Mesendoderm (in vitro differentiated cells): ENCODE results near the gene CGNL1.

Source experiments
- DNase-seq: peaks from one replicate; pipeline ENCODE4 v3.0.0; 2013
- H2AK5ac ChIP-seq: 2 replicates; pipeline ENCODE4 v1.6.1; 2013; ENCODE audit warnings: low read length, inconsistent platforms
- H2BK120ac ChIP-seq: 2 replicates; pipeline ENCODE4 v1.6.1; 2013; ENCODE audit warnings: low read depth, mild to moderate bottlenecking, low read length, moderate library complexity, mixed read lengths
- H2BK15ac ChIP-seq: replicated peaks from 2 replicates; pipeline ENCODE4 v1.6.1; 2013; ENCODE audit warnings: low read depth, mild to moderate bottlenecking, moderate library complexity
- H2BK5ac ChIP-seq: 2 replicates; pipeline ENCODE4 v1.6.1; 2013; ENCODE audit warnings: low read length, inconsistent platforms
- H3K18ac ChIP-seq: 2 replicates; pipeline ENCODE4 v1.6.1; 2013; ENCODE audit warnings: mild to moderate bottlenecking, low read length, mixed read lengths
- H3K23ac ChIP-seq: one replicate; pipeline ENCODE4 v1.6.1; 2013; ENCODE audit warnings: low read length
- H3K27ac ChIP-seq: 2 replicates; pipeline ENCODE4 v1.5.1; 2013; ENCODE audit warnings: low read depth, mild to moderate bottlenecking, inconsistent platforms, low read length, moderate library complexity
- H3K27me3 ChIP-seq: 2 replicates; pipeline ENCODE4 v1.6.1; 2013; ENCODE audit warnings: low read length, control low read depth, mild to moderate bottlenecking, inconsistent platforms; ENCODE audit not compliant: insufficient read depth, poor library complexity
- H3K36me3 ChIP-seq: 2 replicates; pipeline ENCODE4 v1.6.1; 2013; ENCODE audit warnings: low read length, inconsistent platforms; ENCODE audit not compliant: control insufficient read depth, insufficient read depth
- H3K4ac ChIP-seq: one replicate; pipeline ENCODE4 v1.6.1; 2013; ENCODE audit warnings: low read depth, mild to moderate bottlenecking, low read length, moderate library complexity
- H3K4me1 ChIP-seq: 2 replicates; pipeline ENCODE4 v1.6.1; 2013; ENCODE audit warnings: low read depth, low read length, inconsistent platforms; ENCODE audit not compliant: control insufficient read depth
- H3K4me2 ChIP-seq: 2 replicates; pipeline ENCODE4 v1.6.1; 2013; ENCODE audit warnings: low read length
- H3K4me3 ChIP-seq: 2 replicates; pipeline ENCODE4 v1.5.1; 2013; ENCODE audit warnings: mild to moderate bottlenecking, low read length
- H3K56ac ChIP-seq: one replicate; pipeline ENCODE4 v1.6.1; 2013; ENCODE audit warnings: low read length
- H3K79me1 ChIP-seq: 2 replicates; pipeline ENCODE4 v1.6.1; 2013; ENCODE audit warnings: low read length, inconsistent platforms
- H3K79me2 ChIP-seq: 2 replicates; pipeline ENCODE4 v1.6.1; 2013; ENCODE audit warnings: mild to moderate bottlenecking, low read length; ENCODE audit not compliant: control insufficient read depth, insufficient read depth
- H3K9ac ChIP-seq: 2 replicates; pipeline ENCODE4 v1.6.1; 2013; ENCODE audit warnings: low read length, inconsistent platforms
- H4K5ac ChIP-seq: one replicate; pipeline ENCODE4 v1.6.1; 2013; ENCODE audit warnings: low read length
- H4K8ac ChIP-seq: one replicate; pipeline ENCODE4 v1.6.1; 2013; ENCODE audit warnings: low read depth, mild to moderate bottlenecking, control low read depth, low read length, moderate library complexity
- WGBS: extraction: QIAGEN DNeasy Blood & Tissue Kit; methylation state at CpG from one replicate; pipeline ENCODE4 v1.1.7; 2013; ENCODE audit warnings: low lambda C conversion rate, missing lambda C conversion rate; ENCODE audit not compliant: insufficient coverage; ENCODE audit errors: extremely low coverage; 5-methylcytosine and 5-hydroxymethylcytosine counted together

CGNL1 gene

DNA sequence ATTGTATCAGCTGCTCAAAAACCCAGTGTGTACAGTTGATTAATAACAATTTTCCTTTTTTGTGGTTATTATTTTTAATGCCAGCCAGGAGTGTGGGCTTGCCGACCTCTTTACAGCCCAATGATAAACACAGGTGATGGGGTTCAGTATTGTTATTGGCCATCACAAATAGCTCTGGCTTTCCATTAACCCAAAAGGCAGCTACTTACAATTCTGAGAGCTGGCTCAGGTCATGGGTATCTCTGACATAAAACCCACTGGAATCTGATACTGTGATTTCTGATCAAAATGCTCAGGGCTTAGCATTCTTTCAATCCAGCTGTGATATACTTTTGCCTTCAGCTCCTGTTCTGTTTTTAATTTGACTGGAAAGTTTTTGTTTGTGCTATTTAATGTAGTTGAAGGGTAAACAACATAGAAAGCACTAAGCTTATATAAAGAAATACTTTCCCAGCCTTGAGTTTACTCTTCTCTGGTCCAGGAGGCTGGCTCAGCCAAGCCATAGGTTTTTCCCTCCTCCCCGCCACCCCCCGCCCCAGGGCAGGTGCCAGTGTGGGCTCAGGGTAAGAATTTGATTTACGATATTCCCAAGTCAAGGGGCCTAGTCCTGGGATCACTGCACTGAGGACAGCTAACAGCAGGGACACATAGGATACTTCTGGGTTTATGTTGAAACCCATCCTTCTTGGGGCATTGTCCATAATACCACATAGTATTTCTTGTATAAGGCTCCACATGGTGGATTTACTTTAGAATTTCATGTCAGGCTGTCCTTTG lies 161.4 kb downstream of the CGNL1 start:
- H3K9ac ChIP-seq, result no peak overlapping the region
- WGBS, result no CpG with 5 or more reads among the region's 4 CpGs
- H2BK5ac ChIP-seq, result no peak overlapping the region
- H2BK15ac ChIP-seq, result no peak overlapping the region
- H2AK5ac ChIP-seq, result no peak overlapping the region
- no peaks in the 10 kb centered on the region for H3K79me1 ChIP-seq
- H3K36me3 ChIP-seq, result peaks cover 2% of the 10 kb centered on the region
- no peak overlapping the region for H3K4me2 ChIP-seq
- no peak overlapping the region for H4K8ac ChIP-seq
- DNase-seq, result no peak
- no peaks in the 10 kb centered on the region for H3K79me2 ChIP-seq
- no peak overlapping the region for H3K4me3 ChIP-seq
- no peaks in the 10 kb centered on the region for H3K27me3 ChIP-seq
- no peak overlapping the region for H3K23ac ChIP-seq
- H4K5ac ChIP-seq, result no peak overlapping the region
- no peak overlapping the region for H3K18ac ChIP-seq
- H3K4me1 ChIP-seq, result no peaks in the 10 kb centered on the region
- no peak overlapping the region for H3K27ac ChIP-seq
- H3K56ac ChIP-seq, result no peak overlapping the region
- H3K4ac ChIP-seq, result no peak overlapping the region
- H2BK120ac ChIP-seq, result no peak overlapping the region

DNA sequence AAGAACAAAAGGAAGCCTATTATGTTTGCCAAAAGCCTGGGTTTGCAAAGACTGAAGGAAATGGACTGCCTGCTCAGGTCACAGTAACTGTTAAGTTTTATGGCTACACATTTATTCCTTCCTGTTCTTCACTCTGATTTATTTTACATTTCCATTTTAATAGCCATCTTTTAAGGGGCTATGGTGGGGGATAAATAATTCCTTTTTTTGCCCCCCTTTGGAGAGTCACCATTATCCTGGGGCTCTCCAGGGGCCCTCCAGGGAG lies 161.9 kb downstream of the CGNL1 start:
- no peak overlapping the region for H3K4ac ChIP-seq
- H3K23ac ChIP-seq, result no peak overlapping the region
- no peak overlapping the region for H2BK15ac ChIP-seq
- H3K56ac ChIP-seq, result no peak overlapping the region
- H3K9ac ChIP-seq, result no peak overlapping the region
- H4K5ac ChIP-seq, result no peak overlapping the region
- no peak overlapping the region for H2BK5ac ChIP-seq
- H2BK120ac ChIP-seq, result no peak overlapping the region
- no peak overlapping the region for H2AK5ac ChIP-seq
- H3K79me2 ChIP-seq, result no peaks in the 10 kb centered on the region
- H3K79me1 ChIP-seq, result no peaks in the 10 kb centered on the region
- H3K18ac ChIP-seq, result no peak overlapping the region
- no peak overlapping the region for H3K4me2 ChIP-seq
- DNase-seq, result no peak
- no peak overlapping the region for H3K27ac ChIP-seq
- no peak overlapping the region for H3K4me3 ChIP-seq
- no peaks in the 10 kb centered on the region for H3K27me3 ChIP-seq
- no peak overlapping the region for H4K8ac ChIP-seq
- H3K4me1 ChIP-seq, result no peaks in the 10 kb centered on the region
- H3K36me3 ChIP-seq, result peaks cover 2% of the 10 kb centered on the region

DNA sequence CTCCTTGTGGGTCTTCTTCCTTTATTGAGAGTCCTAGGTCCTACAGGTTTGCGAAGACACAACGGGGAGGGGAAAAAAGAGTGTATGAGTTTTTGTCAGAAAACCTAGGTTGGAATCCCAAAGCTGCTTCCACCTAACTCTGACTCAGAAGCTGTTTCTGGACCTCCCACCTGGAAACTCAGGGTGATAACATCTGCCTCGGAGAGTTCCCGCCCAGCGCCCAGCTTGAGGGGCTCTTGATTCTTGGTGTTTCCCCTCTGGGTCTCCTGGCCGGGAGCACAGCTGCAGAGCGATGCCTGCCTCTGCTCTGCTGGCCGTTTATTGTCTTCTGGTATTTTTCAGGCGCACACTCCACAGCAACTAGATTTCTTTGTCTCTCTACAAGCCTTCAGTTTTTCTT lies 162.5 kb downstream of the CGNL1 start:
- Histone ChIP-seq H3K9ac (no peak overlapping the region), H3K4me1 (no peaks in the 10 kb centered on the region), H3K79me2 (no peaks in the 10 kb centered on the region), H3K4me3 (no peak overlapping the region), H3K18ac (no peak overlapping the region), H2BK120ac (no peak overlapping the region), H4K8ac (no peak overlapping the region), H3K79me1 (no peaks in the 10 kb centered on the region), H4K5ac (no peak overlapping the region), H3K23ac (no peak overlapping the region), H3K56ac (peak overlapping the region; percentile 18), H2BK5ac (no peak overlapping the region), H3K27me3 (no peaks in the 10 kb centered on the region), H3K4ac (no peak overlapping the region), H3K36me3 (peaks cover 2% of the 10 kb centered on the region), H2AK5ac (no peak overlapping the region), H2BK15ac (no peak overlapping the region), H3K4me2 (no peak overlapping the region), H3K27ac (no peak overlapping the region)
- DNase-seq, result peak; percentile 60
- no CpG with 5 or more reads among the region's 9 CpGs for WGBS

DNA sequence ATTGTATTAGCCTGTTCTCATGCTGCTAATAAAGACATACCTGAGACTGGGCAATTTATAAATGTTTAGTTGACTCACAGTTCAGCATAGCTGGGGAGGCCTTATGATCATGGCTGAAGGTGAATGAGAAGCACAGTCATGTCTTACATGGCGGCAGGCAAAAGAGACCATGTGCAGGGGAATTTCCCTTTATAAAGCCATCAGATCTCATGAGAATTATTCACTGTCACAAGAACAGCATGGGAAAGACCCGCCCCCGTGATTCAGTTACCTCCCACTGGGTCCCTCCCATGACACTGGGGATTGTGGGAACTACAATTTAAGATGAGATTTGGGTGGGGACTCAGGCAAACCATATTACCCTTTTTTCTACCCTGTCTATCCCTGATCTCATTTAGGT lies 163.9 kb downstream of the CGNL1 start:
- H4K8ac ChIP-seq, result no peak overlapping the region
- no peak for DNase-seq
- no peak overlapping the region for H3K4me2 ChIP-seq
- no peak overlapping the region for H3K4ac ChIP-seq
- H2AK5ac ChIP-seq, result no peak overlapping the region
- H3K36me3 ChIP-seq, result peaks cover 2% of the 10 kb centered on the region
- H3K79me2 ChIP-seq, result no peaks in the 10 kb centered on the region
- no peaks in the 10 kb centered on the region for H3K4me1 ChIP-seq
- no peak overlapping the region for H3K9ac ChIP-seq
- H3K23ac ChIP-seq, result no peak overlapping the region
- no peak overlapping the region for H2BK120ac ChIP-seq
- H3K27me3 ChIP-seq, result no peaks in the 10 kb centered on the region
- no peak overlapping the region for H3K56ac ChIP-seq
- H4K5ac ChIP-seq, result no peak overlapping the region
- no peak overlapping the region for H3K18ac ChIP-seq
- no peaks in the 10 kb centered on the region for H3K79me1 ChIP-seq
- H2BK15ac ChIP-seq, result no peak overlapping the region
- no CpG with 5 or more reads among the region's 3 CpGs for WGBS
- H3K4me3 ChIP-seq, result no peak overlapping the region
- H2BK5ac ChIP-seq, result no peak overlapping the region
- H3K27ac ChIP-seq, result no peak overlapping the region

DNA sequence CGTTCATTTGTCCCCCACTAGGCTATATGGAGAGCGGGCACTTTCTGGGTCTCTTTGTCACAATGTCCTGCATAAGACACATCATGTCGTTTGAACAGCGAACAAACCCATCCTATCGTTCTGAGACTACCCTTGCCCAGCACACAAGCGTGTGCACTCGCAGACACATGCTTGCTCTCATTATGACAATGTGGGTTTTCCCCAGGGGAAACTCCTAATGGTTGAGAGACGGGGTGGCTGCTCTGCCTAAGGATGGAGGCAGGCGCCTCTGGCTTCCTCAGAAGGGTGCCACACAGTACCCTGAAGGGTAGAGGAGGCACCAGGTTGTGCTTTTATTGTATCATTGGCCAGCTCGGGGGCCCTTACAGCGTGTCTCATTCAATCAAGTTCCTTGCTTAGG lies 164.4 kb downstream of the CGNL1 start:
- H3K27ac ChIP-seq, result no peak overlapping the region
- peaks cover under 1% of the 10 kb centered on the region for H3K36me3 ChIP-seq

DNA sequence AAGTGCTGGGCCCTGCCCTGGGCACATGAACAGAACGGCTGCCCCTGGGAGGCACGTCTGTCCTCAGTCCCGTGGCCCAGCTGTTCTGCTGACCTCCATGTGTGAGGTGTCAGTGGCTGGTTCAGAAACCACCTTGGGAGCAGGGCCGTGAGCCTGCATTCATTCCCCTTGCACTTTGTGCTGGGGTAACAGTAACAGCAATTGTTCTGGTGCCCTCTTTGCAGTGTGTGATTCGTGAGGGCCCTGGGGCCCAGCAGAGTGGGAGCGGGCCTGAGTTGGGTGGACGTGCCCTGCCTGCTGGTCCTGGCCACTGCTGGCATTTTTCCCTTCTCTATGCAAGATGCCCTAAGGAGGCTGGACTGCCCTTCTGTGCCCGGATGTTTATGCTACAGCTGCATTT lies 165.0 kb downstream of the CGNL1 start:
- H4K5ac ChIP-seq, result no peak overlapping the region
- H3K18ac ChIP-seq, result no peak overlapping the region
- H4K8ac ChIP-seq, result no peak overlapping the region
- no peak overlapping the region for H3K56ac ChIP-seq
- H3K4me1 ChIP-seq, result no peaks in the 10 kb centered on the region
- H2BK15ac ChIP-seq, result no peak overlapping the region
- H3K4ac ChIP-seq, result no peak overlapping the region
- DNase-seq, result no peak
- H2AK5ac ChIP-seq, result no peak overlapping the region
- H3K79me1 ChIP-seq, result no peaks in the 10 kb centered on the region
- no peak overlapping the region for H3K4me2 ChIP-seq
- no CpG with 5 or more reads among the region's 8 CpGs for WGBS
- no peaks in the 10 kb centered on the region for H3K79me2 ChIP-seq
- no peaks in the 10 kb centered on the region for H3K36me3 ChIP-seq
- no peak overlapping the region for H3K27ac ChIP-seq
- H3K4me3 ChIP-seq, result no peak overlapping the region
- H2BK120ac ChIP-seq, result no peak overlapping the region
- no peak overlapping the region for H3K9ac ChIP-seq
- H3K23ac ChIP-seq, result no peak overlapping the region
- H2BK5ac ChIP-seq, result no peak overlapping the region
- H3K27me3 ChIP-seq, result no peaks in the 10 kb centered on the region

More for the DNA sequence above, 164.4 kb downstream of the CGNL1 start:
- Histone ChIP-seq H4K8ac (no peak overlapping the region), H2BK15ac (no peak overlapping the region), H2BK5ac (no peak overlapping the region), H3K79me2 (no peaks in the 10 kb centered on the region), H3K18ac (no peak overlapping the region), H3K23ac (no peak overlapping the region), H3K4me3 (no peak overlapping the region), H2BK120ac (no peak overlapping the region), H3K4me1 (no peaks in the 10 kb centered on the region), H3K79me1 (no peaks in the 10 kb centered on the region), H3K4ac (no peak overlapping the region), H3K9ac (no peak overlapping the region), H4K5ac (no peak overlapping the region), H2AK5ac (no peak overlapping the region), H3K56ac (no peak overlapping the region), H3K27me3 (no peaks in the 10 kb centered on the region), H3K4me2 (no peak overlapping the region)
- WGBS, result no CpG with 5 or more reads among the region's 11 CpGs
- no peak for DNase-seq
